ENCODE results near the gene TSPAN18. TPM values are rescaled to one million over a fixed set of nuclear protein-coding genes. Genes with fewer than 3 reads are reported as not detected.
A peak's percentile ranks its signal among the peaks of the same experiment; 100 is the strongest.

The TSPAN18 gene
- total and polyA plus RNA-seq, 2 experiments from 2014 or later = 68.6 to 82.8 TPM

DNA sequence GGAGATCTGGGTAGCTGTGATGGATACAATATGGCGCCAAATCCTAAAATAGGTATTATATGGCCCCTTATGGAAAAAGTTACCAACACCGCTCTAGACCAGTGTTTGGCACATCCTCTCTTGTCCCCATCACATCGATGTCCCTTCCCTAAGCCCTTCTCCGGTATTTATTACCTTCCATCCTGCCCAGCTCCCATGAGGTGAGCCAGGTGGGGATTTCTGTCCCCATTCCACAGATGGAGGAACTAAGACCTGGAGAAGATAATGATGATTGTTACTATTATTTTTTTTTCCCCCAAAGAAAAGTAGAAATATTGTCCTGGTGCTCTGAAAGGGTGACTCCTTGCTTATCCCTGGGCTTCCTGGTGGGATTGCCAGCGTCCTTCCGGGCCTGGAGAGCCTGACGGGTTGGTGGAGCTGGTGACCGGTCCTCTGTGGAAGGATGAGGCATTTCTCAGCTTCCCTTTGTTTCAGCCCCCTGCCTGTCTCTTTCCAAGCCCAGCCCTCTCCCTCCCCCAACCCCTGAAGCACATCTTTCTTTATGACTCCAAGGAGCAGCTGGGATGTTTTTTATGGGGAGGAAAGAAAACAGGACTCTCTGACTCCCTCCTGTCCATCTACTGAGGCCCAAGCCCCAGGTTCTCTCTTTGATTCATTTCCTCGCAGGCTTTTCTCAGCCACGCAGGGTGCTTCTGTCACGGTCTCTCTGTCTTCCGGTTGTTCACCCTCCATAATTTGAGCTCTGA lies 158.5 kb downstream of the TSPAN18 start:
- no peak overlapping the region for H3K4me3 ChIP-seq
- no peaks in the 10 kb centered on the region for H3K4me1 ChIP-seq (ENCODE audit: low read depth)
- H3K27ac ChIP-seq = no peak overlapping the region
- H3K27me3 ChIP-seq = no peaks in the 10 kb centered on the region
- H3K36me3 ChIP-seq = no peaks in the 10 kb centered on the region
- TF ChIP-seq, protein P1, sequence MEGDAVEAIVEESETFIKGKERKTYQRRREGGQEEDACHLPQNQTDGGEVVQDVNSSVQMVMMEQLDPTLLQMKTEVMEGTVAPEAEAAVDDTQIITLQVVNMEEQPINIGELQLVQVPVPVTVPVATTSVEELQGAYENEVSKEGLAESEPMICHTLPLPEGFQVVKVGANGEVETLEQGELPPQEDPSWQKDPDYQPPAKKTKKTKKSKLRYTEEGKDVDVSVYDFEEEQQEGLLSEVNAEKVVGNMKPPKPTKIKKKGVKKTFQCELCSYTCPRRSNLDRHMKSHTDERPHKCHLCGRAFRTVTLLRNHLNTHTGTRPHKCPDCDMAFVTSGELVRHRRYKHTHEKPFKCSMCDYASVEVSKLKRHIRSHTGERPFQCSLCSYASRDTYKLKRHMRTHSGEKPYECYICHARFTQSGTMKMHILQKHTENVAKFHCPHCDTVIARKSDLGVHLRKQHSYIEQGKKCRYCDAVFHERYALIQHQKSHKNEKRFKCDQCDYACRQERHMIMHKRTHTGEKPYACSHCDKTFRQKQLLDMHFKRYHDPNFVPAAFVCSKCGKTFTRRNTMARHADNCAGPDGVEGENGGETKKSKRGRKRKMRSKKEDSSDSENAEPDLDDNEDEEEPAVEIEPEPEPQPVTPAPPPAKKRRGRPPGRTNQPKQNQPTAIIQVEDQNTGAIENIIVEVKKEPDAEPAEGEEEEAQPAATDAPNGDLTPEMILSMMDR (IDR thresholded peaks at IDR 0.05; ENCODE audit: low read depth, low read length) = no peak
- DNase-seq (ENCODE audit: low read depth in 1 of 2, low spot score in 1 of 2) = no peak
- no peaks in the 10 kb centered on the region for H3K9me3 ChIP-seq (ENCODE audit: low read depth)

DNA sequence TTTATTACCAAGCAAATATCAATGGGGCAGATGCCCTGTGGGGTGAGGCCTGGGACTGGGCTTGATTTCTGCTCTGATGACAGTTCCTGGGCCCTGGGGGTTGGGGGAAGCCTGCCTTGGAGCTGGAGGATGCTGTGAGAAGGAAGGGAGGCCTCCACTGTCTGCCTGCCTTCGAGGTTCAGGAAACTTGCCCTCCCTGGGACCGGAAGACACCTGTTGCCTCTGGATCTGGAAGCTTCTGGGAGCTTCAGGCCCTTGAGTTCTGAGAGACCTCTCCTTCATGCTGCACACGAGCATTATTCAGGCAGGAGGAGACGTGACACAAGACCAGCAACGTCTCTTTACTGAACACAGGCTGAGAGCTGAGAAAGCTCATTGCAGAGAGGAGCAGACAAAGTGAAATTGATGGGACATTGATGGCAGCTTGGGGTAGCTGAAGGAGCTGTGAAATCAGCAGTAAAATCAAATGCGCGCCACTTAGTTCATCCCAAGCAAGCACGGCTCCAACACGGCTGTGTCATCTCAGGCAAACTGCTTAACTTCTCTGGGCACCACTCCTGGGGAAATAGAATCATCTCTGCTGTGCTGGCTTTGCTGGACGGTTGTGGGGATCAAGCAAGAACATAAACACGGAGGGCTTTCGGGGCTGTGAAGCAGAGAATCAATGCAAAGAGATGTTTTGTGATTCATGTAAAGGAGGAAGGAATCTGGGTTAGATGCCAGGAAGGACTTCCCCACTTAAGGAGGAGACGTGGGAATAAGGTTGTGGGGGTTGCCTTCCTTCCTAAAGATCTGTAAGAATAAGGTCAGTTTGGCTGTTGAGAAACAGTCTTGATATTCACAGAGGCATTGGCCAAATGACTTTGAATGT lies 159.4 kb downstream of the TSPAN18 start:
- H3K4me1 ChIP-seq (ENCODE audit: low read depth) = no peaks in the 10 kb centered on the region
- H3K27me3 ChIP-seq = no peaks in the 10 kb centered on the region
- H3K27ac ChIP-seq = no peak overlapping the region
- TF ChIP-seq, protein P1 (IDR thresholded peaks at IDR 0.05; ENCODE audit: low read depth, low read length) = no peak
- H3K9me3 ChIP-seq (ENCODE audit: low read depth) = no peaks in the 10 kb centered on the region
- H3K36me3 ChIP-seq = no peaks in the 10 kb centered on the region
- H3K4me3 ChIP-seq = no peak overlapping the region
- DNase-seq (ENCODE audit: low read depth in 1 of 2, low spot score in 1 of 2) = peak in 1 of 2 donors; percentile 57

DNA sequence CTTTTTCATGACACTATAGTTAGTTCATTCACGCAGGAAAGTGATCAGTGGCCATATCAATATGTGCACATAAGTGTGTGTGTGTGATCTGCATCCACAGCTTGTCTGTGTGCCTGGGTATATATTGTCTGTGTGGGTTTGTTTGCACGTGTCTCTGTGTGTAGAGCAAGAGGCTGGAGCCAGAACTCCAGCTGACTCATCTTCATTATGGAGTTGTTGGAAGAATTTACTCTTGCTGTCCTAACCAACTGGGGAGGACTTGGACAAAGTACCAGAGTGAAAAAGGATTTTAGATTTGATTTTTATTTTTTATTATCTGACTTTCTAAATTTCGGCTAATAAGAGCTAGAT lies 160.0 kb downstream of the TSPAN18 start:
- TF ChIP-seq, protein P1 (IDR thresholded peaks at IDR 0.05; ENCODE audit: low read depth, low read length) = no peak
- Histone ChIP-seq H3K27me3 (no peaks in the 10 kb centered on the region), H3K36me3 (no peaks in the 10 kb centered on the region), H3K27ac (no peak overlapping the region), H3K4me1 (ENCODE audit: low read depth) (no peaks in the 10 kb centered on the region), H3K9me3 (ENCODE audit: low read depth) (no peaks in the 10 kb centered on the region), H3K4me3 (no peak overlapping the region)
- DNase-seq (ENCODE audit: low read depth in 1 of 2, low spot score in 1 of 2) = peak in 1 of 2 donors; percentile 71

DNA sequence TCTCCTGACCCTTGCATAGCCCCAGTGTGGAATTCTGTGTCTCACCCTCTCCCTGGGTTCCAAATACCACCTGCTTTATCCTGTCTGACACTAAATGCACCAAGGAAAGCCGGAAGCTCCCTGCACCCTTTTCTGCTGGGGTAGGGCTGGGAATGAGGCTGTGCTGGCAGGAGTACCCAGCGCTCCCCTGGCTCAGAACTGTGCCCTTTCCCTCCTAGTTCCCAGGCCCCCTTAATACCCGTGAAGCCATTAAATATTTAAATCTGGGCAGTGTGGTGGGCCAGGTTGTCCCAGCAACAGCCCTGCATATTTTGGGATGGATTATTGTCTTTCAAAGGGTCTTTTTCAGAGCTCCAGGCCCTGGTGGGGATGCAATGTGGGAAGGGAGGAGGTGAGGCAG lies 160.9 kb downstream of the TSPAN18 start:
- Histone ChIP-seq H3K9me3 (ENCODE audit: low read depth) (no peaks in the 10 kb centered on the region), H3K4me3 (no peak overlapping the region), H3K27ac (no peak overlapping the region), H3K27me3 (no peaks in the 10 kb centered on the region), H3K4me1 (ENCODE audit: low read depth) (no peaks in the 10 kb centered on the region), H3K36me3 (no peaks in the 10 kb centered on the region)
- DNase-seq (ENCODE audit: low read depth in 1 of 2, low spot score in 1 of 2) = no peak
- TF ChIP-seq, protein P1 (IDR thresholded peaks at IDR 0.05; ENCODE audit: low read depth, low read length) = no peak

DNA sequence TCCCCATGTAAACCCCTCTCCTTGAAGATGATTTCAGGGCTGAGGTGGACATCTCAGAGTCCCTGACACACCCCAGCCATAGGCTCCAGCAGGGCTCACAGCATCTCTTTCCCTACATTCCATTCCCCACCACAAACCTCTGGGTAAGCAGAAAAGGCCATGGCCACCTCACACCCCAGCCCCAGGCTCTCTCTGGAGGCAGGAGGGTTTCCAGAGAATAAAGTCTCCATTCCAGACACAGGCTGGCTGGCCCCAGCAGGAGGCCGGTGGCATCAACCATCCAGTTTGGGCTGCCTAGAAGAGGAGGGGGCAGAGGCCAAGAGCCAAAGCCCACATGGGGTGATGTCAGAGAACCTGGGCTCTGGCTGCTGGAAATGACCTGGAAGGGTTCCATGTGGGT lies 162.5 kb downstream of the TSPAN18 start:
- DNase-seq (ENCODE audit: low read depth in 1 of 2, low spot score in 1 of 2) = no peak
- Histone ChIP-seq H3K4me1 (ENCODE audit: low read depth) (no peaks in the 10 kb centered on the region), H3K4me3 (no peak overlapping the region), H3K27ac (no peak overlapping the region), H3K9me3 (ENCODE audit: low read depth) (no peaks in the 10 kb centered on the region), H3K27me3 (no peaks in the 10 kb centered on the region), H3K36me3 (no peaks in the 10 kb centered on the region)
- TF ChIP-seq, protein P1 (IDR thresholded peaks at IDR 0.05; ENCODE audit: low read depth, low read length) = no peak

Data from cardiac muscle cell (in vitro differentiated cells and primary cell).